Progenitor cell of endocrine pancreas (in vitro differentiated cells): Measurements from ENCODE around the gene KLHDC8A. TPM values are rescaled to one million over a fixed set of nuclear protein-coding genes. Genes with fewer than 3 reads are reported as not detected.
A peak's percentile ranks its signal among the peaks of the same experiment; 100 is the strongest.
"Not testable (repeated sequence)": the region's sequence is repeated elsewhere in the genome, so short reads cannot be mapped to it uniquely, and the experiment has no call there.

ENCODE experiments used
- DNase-seq: peaks from one replicate; pipeline ENCODE4 v3.0.0; 2021; ENCODE audit warnings: low spot score; ENCODE audit not compliant: unreplicated experiment
- H3K27ac Mint-ChIP-seq: 2 replicates; pipeline ENCODE4 v1.8.0; 2021; ENCODE audit warnings: mild to moderate bottlenecking, moderate library complexity, mixed read lengths
- H3K27me3 Mint-ChIP-seq: 2 replicates; pipeline ENCODE4 v1.8.0; 2021; ENCODE audit warnings: mixed read lengths
- H3K36me3 Mint-ChIP-seq: 2 replicates; pipeline ENCODE4 v1.8.0; 2022; ENCODE audit warnings: mixed read lengths; ENCODE audit not compliant: insufficient read depth
- H3K4me1 Mint-ChIP-seq: 2 replicates; pipeline ENCODE4 v1.8.0; 2021; ENCODE audit warnings: low read depth, mixed read lengths
- H3K4me3 Mint-ChIP-seq: 2 replicates; pipeline ENCODE4 v1.8.0; 2021; ENCODE audit warnings: low read depth, mild to moderate bottlenecking, moderate library complexity, mixed read lengths
- H3K9me3 Mint-ChIP-seq: 2 replicates; pipeline ENCODE4 v1.8.0; 2021; ENCODE audit warnings: low read depth, mixed read lengths
- CTCF ChIP-seq: fragments of 200-600 bp; sonication (generic); IDR thresholded peaks from one replicate; pipeline ENCODE4 v1.5.0; 2021; ENCODE audit warnings: antibody characterized with exemption, mild to moderate bottlenecking; ENCODE audit not compliant: unreplicated experiment
- total RNA-seq: library from RNA; stranded (reverse); gene quantifications from 2 replicates; pipeline ENCODE4 v1.2.1, GENCODE V29; 2021

Gene KLHDC8A
- total RNA-seq, 1 donor from 2014 or later: 0.36 TPM

GRCh38 chr1:205301842-205302588 is 54.7 kb downstream of the KLHDC8A start:
- H3K9me3 Mint-ChIP-seq: no peaks in the 10 kb centered on the region
- H3K27ac Mint-ChIP-seq: peak overlapping the region; percentile 98
- no peak for TF ChIP-seq CTCF
- peaks cover 27% of the 10 kb centered on the region for H3K4me1 Mint-ChIP-seq
- no peaks in the 10 kb centered on the region for H3K27me3 Mint-ChIP-seq
- DNase-seq: no peak
- peaks cover 7% of the 10 kb centered on the region for H3K36me3 Mint-ChIP-seq
- peak overlapping the region; percentile 37 for H3K4me3 Mint-ChIP-seq

GRCh38 chr1:205301205-205301821 is 55.4 kb downstream of the KLHDC8A start:
- DNase-seq: peak; percentile 70
- Mint-ChIP-seq H3K27me3 (no peaks in the 10 kb centered on the region), H3K36me3 (peaks cover 6% of the 10 kb centered on the region), H3K9me3 (no peaks in the 10 kb centered on the region), H3K4me3 (peak overlapping the region; percentile 37), H3K27ac (peak overlapping the region; percentile 98), H3K4me1 (peaks cover 27% of the 10 kb centered on the region)
- TF ChIP-seq CTCF: no peak

GRCh38 chr1:205300149-205300548 is 56.6 kb downstream of the KLHDC8A start:
- Mint-ChIP-seq H3K4me1 (peaks cover 29% of the 10 kb centered on the region), H3K9me3 (no peaks in the 10 kb centered on the region), H3K4me3 (peak overlapping the region; percentile 37), H3K27me3 (no peaks in the 10 kb centered on the region), H3K36me3 (peaks cover 6% of the 10 kb centered on the region), H3K27ac (peak overlapping the region; percentile 98)
- DNase-seq: no peak
- no peak for TF ChIP-seq CTCF

- H3K27me3 Mint-ChIP-seq: no peaks in the 10 kb centered on the region
- no peak overlapping the region for H3K4me3 Mint-ChIP-seq
- H3K27ac Mint-ChIP-seq: peak overlapping the region; percentile 84
- TF ChIP-seq CTCF: no peak
- DNase-seq: no peak
- H3K9me3 Mint-ChIP-seq: no peaks in the 10 kb centered on the region
- H3K4me1 Mint-ChIP-seq: peaks cover 42% of the 10 kb centered on the region
- peaks cover 4% of the 10 kb centered on the region for H3K36me3 Mint-ChIP-seq
Measured at GRCh38 chr1:205298191-205298994, 58.3 kb downstream of the KLHDC8A start.

GRCh38 chr1:205297546-205298177 is 59.1 kb downstream of the KLHDC8A start:
- peaks cover 44% of the 10 kb centered on the region for H3K4me1 Mint-ChIP-seq
- not testable (repeated sequence) for H3K36me3 Mint-ChIP-seq, H3K27ac Mint-ChIP-seq, H3K9me3 Mint-ChIP-seq, DNase-seq, H3K27me3 Mint-ChIP-seq, H3K4me3 Mint-ChIP-seq
